ENCODE results near the gene NTM. TPM values are rescaled to one million over a fixed set of nuclear protein-coding genes. Genes with fewer than 3 reads are reported as not detected.

Gene NTM
- total RNA-seq, 1 experiment from 2014 or later = 16.4 TPM

DNA sequence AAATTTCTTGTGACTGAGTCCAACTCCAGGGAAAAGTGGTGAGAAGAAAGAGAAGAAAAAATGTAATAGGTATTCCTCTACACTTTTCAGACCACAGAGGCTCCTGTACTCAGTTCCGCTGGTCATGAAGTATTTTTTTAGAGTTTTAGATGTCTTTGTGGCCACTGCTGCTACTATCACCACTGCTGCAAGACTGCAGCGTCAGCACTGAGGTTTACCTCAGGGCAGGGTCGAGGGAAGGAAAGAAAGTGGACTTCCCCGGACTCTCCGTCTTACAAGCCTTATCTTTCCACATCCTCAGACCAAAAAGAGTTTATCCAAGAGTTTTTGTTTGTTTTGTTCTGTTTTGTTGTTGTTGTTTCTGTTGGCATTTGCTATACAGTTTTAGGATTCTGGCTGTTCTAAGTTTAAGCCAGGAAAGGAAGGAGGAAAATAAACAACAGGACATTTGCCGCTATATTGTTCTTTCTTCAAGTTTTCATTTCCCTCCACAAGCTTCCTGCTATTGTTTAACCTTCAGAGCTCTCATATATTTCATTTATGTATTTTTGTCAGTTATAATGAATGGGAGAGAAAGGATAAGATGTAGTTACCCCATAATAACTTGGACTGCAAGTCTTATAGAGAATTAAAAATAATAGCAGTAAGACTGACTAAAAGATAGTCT, 919.3 kb downstream of the NTM start (continued):
- TF ChIP-seq, protein P1, sequence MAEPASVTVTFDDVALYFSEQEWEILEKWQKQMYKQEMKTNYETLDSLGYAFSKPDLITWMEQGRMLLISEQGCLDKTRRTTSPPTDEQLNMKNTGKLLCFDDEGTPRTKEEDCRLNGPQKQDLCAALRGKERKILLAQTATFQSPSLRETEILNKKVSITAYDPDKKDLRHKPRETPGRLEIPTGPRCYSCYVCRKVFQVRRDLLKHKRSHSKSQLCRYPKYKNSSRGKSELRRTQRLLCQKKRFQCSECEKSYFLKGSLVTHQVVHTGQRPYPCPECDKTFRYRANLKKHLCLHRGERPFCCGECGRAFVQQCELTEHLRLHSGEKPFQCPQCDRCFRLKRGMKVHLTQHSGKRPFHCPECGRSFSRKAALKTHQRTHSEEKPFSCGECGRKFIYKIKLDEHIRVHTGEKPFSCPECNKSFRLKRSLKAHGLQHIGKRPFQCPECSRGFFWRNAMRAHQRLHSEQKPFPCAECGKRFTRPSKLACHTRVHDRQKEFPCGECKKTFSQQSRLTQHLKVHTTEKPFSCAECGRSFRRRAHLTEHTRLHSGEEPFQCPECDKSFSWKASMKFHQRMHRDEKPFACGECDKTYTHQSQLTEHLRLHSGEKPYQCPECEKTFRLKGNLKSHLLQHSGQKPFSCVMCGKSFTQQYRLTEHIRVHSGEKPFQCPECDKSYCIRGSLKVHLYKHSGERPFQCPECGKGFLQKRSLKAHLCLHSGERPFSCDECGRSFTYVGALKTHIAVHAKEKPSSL (CRISPR knock-in tag; conservative IDR thresholded peaks at IDR 0.05) = no peak
- no peak for TF ChIP-seq MXD4 (CRISPR knock-in tag; IDR thresholded peaks at IDR 0.05; ENCODE audit: borderline replicate concordance)

- ATAC-seq (no peak), DNase-seq (ENCODE audit: low spot score) (no peak)
- H3K4me3 Mint-ChIP-seq = no peak overlapping the region
- ChIA-PET POLR2A (no interaction called here), CTCF (interaction anchor here (2.4 kb wide), 1 partner anchor 19 kb away, joined by 10 read pairs; no protein-coding TSS in a partner anchor)
- H3K9me3 Mint-ChIP-seq = no peaks in the 10 kb centered on the region
- H3K36me3 Mint-ChIP-seq = no peaks in the 10 kb centered on the region
- no peak overlapping the region for H3K27ac Mint-ChIP-seq
- TF ChIP-seq MXD4 (CRISPR knock-in tag; IDR thresholded peaks at IDR 0.05; ENCODE audit: borderline replicate concordance) (no peak), ZNF138 (CRISPR knock-in tag; conservative IDR thresholded peaks at IDR 0.05) (no peak), NR2C2 (CRISPR knock-in tag; IDR thresholded peaks at IDR 0.05) (no peak), RORB (CRISPR knock-in tag; IDR thresholded peaks at IDR 0.05) (no peak), FOXP1 (CRISPR knock-in tag; IDR thresholded peaks at IDR 0.05; ENCODE audit: borderline replicate concordance) (no peak), CREM (CRISPR knock-in tag; IDR thresholded peaks at IDR 0.05) (no peak)
- TF ChIP-seq, protein P2, sequence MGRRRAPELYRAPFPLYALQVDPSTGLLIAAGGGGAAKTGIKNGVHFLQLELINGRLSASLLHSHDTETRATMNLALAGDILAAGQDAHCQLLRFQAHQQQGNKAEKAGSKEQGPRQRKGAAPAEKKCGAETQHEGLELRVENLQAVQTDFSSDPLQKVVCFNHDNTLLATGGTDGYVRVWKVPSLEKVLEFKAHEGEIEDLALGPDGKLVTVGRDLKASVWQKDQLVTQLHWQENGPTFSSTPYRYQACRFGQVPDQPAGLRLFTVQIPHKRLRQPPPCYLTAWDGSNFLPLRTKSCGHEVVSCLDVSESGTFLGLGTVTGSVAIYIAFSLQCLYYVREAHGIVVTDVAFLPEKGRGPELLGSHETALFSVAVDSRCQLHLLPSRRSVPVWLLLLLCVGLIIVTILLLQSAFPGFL (CRISPR knock-in tag; IDR thresholded peaks at IDR 0.05; ENCODE audit: borderline replicate concordance) = no peak
- H3K4me1 Mint-ChIP-seq = peaks cover 3% of the 10 kb centered on the region; the same call in 1 of the 2 replicates
- H3K27me3 Mint-ChIP-seq (ENCODE audit: low read depth) = no peaks in the 10 kb centered on the region
Measured at GRCh38 chr11:132293586-132293985, 923.2 kb downstream of the NTM start.

- H3K36me3 Mint-ChIP-seq = no peaks in the 10 kb centered on the region
- ChIA-PET CTCF (interaction anchor here (6.2 kb wide), 1 partner anchor 14 kb away, joined by 70 read pairs; no protein-coding TSS in a partner anchor), POLR2A (no interaction called here)
- DNase-seq (ENCODE audit: low spot score) (no peak), ATAC-seq (no peak)
- peaks cover under 1% of the 10 kb centered on the region; the same call in 1 of the 2 replicates for H3K4me1 Mint-ChIP-seq
- H3K27me3 Mint-ChIP-seq (ENCODE audit: low read depth) = no peaks in the 10 kb centered on the region
- no peak overlapping the region for H3K4me3 Mint-ChIP-seq
- no peak overlapping the region for H3K27ac Mint-ChIP-seq
- no peaks in the 10 kb centered on the region for H3K9me3 Mint-ChIP-seq
- TF ChIP-seq, protein P1 (CRISPR knock-in tag; conservative IDR thresholded peaks at IDR 0.05) = no peak
- TF ChIP-seq ZNF138 (CRISPR knock-in tag; conservative IDR thresholded peaks at IDR 0.05) (no peak), FOXP4 (CRISPR knock-in tag; IDR thresholded peaks at IDR 0.05) (no peak), ZNF232 (CRISPR knock-in tag; IDR thresholded peaks at IDR 0.05) (no peak), NFE2L1 (CRISPR knock-in tag; IDR thresholded peaks at IDR 0.05) (no peak), ZNF317 (CRISPR knock-in tag; IDR thresholded peaks at IDR 0.05; ENCODE audit: borderline replicate concordance, low read depth) (no peak), TP53 (CRISPR knock-in tag; IDR thresholded peaks at IDR 0.05) (no peak), ZNF512 (CRISPR knock-in tag; IDR thresholded peaks at IDR 0.05; ENCODE audit: borderline replicate concordance) (no peak)
- TF ChIP-seq, protein P3, sequence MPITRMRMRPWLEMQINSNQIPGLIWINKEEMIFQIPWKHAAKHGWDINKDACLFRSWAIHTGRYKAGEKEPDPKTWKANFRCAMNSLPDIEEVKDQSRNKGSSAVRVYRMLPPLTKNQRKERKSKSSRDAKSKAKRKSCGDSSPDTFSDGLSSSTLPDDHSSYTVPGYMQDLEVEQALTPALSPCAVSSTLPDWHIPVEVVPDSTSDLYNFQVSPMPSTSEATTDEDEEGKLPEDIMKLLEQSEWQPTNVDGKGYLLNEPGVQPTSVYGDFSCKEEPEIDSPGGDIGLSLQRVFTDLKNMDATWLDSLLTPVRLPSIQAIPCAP (CRISPR knock-in tag; IDR thresholded peaks at IDR 0.05) = no peak
- TF ChIP-seq, protein P4, sequence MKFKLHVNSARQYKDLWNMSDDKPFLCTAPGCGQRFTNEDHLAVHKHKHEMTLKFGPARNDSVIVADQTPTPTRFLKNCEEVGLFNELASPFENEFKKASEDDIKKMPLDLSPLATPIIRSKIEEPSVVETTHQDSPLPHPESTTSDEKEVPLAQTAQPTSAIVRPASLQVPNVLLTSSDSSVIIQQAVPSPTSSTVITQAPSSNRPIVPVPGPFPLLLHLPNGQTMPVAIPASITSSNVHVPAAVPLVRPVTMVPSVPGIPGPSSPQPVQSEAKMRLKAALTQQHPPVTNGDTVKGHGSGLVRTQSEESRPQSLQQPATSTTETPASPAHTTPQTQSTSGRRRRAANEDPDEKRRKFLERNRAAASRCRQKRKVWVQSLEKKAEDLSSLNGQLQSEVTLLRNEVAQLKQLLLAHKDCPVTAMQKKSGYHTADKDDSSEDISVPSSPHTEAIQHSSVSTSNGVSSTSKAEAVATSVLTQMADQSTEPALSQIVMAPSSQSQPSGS (CRISPR knock-in tag; IDR thresholded peaks at IDR 0.05; ENCODE audit: borderline replicate concordance, low read depth) = no peak
- TF ChIP-seq, protein P5, sequence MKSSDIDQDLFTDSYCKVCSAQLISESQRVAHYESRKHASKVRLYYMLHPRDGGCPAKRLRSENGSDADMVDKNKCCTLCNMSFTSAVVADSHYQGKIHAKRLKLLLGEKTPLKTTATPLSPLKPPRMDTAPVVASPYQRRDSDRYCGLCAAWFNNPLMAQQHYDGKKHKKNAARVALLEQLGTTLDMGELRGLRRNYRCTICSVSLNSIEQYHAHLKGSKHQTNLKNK (CRISPR knock-in tag; IDR thresholded peaks at IDR 0.05) = no peak
Measured at GRCh38 chr11:132296946-132297610, 926.7 kb downstream of the NTM start.
